GM21526 (cell line): Measurements from ENCODE around the gene PLA2R1.

Experiments used
- ATAC-seq: cut with Tn5 transposase; IDR thresholded peaks from one replicate; pipeline ENCODE4 v1.9.1; 2021; ENCODE audit warnings: moderate library complexity; ENCODE audit not compliant: unreplicated experiment, low FRiP score

PLA2R1 gene

DNA sequence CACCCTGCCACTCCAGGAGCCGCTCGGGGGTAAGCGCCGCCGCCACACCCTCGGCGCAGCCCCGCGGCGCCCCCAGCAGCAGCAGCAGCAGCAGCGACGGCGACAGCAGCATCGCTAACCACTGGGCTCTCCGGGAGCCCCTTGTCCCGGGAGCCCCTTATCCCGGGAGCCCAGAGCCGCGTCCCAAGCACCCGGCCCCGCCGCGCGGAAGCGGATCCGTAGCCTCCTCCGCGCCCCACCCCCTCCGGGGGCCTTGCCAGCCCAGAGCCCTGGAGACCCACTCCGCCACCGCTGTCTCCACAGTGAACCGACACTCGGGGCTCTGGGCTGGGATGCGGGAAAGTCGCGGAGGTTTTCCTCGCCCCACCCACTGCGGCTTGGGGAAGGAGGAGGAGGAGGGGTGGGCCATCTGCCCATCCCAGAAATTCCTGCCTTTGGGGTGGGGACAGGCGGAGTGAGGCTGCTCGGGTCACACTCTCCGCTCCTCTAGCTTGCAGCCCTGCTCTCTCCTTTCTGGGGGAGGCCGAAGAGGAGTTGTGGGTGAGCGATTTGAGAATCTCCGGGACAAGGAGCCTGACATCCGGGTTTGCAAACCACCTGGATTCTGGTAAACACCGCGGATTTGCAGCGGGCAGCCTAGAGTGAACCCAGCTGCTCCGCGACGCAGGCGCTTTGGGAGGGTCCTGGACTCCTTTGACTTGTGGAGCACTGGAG is at the start of gene PLA2R1:
PLA2R1 (minus strand) TSS at position 324 of the 714 bp plus-strand sequence; CDS start at position 112, 212 bp downstream.
- ATAC-seq = no peak

DNA sequence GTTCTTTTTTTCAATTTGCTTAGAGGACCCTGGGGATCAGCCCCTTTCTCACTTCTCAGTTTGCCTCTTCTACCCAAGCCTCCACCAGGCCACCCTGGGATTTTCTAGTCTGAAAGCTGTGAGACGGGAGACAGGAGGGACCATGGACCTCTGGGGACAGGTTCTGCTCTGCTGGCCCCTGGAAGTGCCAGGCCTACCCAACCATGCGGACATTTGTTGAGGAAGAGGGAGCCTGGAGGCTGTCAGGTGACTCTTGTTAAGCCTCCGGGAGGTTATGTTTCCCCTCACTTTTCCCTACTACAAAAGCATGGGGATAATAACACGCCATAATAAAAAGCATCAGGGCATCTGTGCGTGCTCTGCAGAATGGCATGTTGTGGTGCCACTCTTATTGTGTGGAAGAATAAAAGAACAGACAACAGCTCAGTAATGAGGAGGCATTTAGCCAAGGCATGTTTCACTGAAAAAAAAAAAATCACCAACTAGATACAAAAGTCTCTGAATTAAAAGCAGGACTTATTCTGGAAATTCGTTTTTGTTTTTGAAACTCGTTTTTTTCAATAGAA is 48.3 kb upstream of the PLA2R1 start:
- no peak for ATAC-seq

DNA sequence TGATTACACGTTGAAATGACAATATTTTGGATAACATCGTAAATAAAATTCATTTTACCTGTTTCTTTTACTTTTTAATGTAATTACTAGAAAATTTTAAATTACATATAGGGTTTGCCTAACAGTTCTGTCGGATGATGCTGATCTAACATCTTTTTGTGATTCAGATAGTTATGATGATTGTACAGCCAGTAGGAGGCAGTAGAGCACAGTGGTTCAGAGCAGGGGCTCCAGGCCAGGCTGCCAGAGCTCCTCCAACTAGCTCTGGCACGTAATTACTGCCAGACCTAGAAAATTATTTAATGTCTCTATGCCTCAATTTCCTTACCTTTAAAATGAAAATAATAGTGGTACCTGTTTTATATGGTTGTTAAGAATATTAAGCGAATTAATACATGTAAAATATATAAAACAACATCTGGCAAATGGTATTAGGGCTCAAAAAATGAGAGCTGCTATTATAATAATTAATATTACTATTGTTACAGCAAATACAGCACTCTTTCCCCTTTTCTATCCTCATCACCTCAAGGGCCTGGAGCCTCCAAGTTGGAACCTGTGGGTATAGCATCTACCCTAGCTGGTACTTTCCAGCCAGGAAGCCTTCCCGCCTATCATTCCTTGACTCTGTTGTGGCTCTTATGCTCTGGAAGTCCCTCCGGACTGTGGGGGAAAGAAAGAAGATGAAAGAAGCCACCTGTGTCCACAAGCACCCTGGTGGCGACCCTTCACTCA is 47.7 kb upstream of the PLA2R1 start:
- ATAC-seq = peak; percentile 81

DNA sequence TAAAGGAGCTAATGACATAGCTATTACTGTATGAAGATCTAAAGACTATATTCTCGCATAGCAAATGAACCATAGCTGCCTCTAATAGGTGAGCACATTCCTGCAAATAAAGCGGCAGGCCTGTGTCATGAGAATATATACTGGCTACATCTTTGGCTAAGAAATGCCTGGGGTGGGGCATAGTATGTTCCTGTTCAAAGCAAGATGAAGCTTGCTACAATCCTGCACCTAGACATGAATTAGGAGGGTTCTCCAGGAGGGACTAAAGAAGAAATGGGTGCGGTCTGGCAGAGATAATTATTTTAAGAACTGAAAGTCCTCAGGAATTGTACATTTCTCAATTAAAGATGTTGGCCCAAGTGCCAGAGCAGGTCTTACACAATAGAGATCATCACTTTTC is 46.8 kb upstream of the PLA2R1 start:
- no peak for ATAC-seq

DNA sequence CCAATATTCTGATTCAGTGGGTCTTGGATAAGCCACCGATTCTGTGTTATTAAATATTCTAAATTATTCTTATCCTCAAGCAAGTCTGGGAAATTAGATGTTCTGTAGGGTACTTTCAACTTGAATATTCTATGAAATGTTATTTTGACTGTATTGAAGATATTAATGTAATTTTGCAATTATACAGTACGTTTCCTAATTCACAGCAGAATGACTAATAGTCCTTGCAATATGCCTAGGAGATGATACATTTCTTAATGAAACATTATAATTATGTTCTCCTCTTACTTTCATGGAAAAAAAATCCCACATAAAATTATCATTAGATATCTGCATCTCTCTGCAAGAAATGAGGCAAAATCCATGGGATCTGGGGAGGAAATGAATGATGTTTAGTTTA is 46.2 kb upstream of the PLA2R1 start:
- no peak for ATAC-seq

DNA sequence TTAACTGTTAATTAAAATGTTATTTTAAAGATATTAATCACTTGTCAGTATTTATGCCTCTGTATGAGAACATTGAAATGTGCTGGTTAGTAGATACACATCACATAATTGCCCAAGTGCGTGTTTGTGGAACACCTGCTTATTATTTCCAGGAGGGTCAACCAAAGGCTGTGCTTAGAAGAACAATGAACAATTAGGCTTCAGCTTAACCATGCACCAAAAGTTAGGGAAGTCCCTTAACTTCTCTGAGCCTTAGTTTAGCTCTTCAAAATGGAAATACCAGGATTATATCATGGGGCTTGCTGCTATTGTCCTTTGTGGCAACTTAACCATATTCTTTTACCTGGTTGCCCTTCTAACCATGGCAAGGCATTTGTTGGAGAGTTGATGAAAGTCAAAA is 43.0 kb upstream of the PLA2R1 start:
- no peak for ATAC-seq

DNA sequence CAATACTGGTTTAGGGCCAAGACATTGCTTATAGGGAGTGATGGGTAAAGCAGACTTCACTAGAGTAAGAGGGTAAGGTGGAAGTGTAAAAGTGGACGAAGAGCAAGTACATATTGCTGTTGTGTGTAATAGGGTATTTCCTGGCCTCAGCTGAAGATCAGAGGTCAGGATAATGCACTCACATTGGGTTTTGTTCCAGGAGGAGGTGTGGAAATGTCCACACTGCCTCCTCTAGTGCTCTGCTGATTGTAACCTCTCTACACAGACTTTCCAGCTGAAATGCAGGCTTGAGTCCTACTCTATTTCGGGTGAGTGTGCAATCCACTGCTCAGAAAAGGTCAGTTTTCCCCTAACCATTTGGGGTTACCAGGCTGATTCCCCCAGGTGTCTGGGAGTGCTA is 41.7 kb upstream of the PLA2R1 start:
- no peak for ATAC-seq

DNA sequence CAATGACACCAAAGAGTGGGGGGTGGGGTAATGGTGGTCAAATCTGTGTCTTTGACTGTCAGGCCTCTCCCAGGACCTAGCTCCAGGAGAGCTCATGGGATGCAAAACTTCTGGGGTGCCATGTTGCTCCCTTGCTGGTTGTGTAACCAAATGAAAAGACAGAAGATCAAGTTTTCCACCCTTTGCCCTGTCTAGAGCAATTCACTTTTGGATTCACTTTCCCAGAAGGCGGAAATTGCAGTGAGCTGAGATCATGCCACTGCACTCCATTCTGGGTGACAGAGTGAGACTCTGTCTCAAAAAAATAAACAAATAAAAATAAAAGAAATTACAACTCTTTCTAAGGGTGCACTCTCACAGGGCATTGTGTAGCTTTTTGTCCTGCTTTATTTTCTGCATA is 34.9 kb upstream of the PLA2R1 start:
- no peak for ATAC-seq

DNA sequence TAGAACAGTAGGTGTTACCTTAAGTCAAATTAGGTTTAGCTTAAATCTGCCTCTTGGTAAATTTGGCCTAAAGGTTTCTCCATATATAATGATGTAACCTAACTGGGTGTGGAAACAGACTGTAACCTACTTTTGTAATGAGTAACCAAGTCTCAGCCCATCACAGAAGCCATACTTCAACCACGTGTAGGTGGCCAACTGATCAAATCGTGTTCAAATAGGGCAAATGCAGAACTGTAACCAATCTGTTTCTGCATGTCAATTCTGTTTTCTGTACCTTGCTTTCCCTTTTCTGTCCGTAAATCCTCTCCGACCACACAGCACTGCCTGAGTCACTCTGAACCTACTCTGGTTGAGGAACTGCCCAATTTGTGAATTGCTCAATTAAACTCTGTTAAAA is 34.0 kb upstream of the PLA2R1 start:
- ATAC-seq = no peak

DNA sequence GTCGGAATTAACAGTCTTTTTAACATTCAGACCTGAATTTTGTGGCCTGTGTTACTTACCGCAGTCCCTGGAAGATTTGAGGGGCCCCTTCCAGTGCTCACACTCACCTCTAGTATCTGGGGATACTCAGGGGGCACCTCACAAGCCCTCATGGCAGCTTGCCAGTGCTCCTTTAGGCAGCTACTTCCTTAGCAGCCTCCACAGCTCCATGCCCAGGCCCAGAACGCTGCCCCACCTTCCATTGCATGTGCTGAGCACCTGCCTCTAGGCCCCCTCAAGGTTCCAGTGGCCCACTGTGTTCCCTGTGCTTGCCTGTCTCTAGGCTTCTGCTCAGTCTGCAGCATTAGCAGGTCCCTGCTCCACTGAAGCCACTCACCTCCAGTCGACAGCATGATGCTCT is 30.0 kb upstream of the PLA2R1 start:
- no peak for ATAC-seq

DNA sequence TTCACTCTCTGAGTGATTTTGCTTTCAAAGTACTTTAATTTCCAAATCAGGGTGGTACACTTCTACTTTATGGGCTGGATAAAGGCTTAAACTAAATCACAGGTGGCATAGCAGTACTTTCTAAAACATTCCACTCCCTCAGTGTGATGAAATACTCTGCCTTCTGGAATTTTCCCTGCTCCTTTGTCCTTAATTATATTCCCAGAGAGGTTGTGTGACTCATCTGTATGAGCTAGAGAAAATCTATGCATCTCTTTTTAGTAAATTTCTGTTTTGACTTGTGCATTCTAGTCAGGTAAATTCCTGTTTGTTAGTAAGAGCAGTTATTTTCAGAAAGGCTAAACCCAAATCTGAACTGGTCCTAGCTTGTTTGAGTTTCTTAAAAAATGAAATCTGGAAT is 29.0 kb upstream of the PLA2R1 start:
- no peak for ATAC-seq

DNA sequence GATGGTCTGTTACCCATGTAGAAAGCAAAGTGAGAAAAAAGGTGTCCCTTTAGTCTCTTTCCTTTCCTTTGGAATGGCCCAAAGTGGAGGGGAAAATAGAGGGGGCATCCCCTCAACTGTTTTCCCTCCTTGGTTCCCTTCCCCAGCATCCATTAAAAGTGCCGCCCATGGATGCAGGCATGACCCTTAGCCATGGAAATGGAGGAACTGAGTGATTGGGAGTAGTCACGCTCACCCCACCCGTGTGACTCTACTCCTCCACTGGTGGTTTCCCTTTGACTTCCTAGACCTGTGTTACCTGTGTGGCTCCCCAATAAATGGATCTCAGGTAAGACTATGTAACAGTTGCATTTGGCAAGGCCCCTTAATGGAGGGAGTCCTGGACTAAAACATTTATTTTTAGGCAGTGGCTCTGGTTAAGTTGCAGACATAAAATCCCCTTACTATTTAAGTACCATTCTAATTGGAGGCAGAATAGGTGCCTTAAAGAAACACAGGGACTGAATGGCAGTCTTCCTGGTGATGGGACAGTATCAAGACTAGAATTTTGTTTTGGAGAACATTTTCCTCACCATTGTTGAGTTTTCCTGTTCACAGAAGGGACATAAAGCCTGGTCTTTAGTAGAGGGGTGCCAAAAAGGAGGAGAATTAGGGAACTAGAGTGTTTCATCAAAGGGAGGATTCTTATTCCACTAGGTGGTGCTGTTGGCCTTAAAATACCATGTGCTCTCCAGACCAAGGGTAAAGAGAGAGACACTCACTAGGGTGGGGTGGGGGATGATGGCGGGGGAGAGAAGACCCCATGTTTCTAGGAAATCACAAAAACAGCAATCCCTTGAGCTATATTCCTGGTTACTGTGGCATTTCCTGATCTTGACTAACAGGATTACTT is 25.7 kb upstream of the PLA2R1 start:
- ATAC-seq = no peak

DNA sequence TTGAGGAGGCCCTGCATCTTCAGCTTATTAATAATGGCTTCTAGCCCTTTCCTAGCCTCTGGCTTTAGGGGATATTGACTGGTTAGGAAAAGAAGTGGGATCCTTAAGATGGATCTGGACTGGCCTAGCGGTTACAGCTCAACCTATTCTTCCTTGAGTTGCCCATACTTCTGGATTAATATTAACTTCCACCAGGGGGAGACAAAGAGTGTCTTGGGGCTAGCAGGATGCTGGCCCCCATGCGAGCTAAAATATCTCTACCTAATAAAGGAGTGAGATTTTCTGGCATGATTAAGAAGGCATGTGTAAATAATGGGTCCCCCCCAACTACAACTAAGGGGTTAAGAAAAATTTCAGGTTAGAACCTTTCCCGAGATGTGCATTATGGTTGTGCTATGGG is 23.2 kb upstream of the PLA2R1 start:
- ATAC-seq = no peak

DNA sequence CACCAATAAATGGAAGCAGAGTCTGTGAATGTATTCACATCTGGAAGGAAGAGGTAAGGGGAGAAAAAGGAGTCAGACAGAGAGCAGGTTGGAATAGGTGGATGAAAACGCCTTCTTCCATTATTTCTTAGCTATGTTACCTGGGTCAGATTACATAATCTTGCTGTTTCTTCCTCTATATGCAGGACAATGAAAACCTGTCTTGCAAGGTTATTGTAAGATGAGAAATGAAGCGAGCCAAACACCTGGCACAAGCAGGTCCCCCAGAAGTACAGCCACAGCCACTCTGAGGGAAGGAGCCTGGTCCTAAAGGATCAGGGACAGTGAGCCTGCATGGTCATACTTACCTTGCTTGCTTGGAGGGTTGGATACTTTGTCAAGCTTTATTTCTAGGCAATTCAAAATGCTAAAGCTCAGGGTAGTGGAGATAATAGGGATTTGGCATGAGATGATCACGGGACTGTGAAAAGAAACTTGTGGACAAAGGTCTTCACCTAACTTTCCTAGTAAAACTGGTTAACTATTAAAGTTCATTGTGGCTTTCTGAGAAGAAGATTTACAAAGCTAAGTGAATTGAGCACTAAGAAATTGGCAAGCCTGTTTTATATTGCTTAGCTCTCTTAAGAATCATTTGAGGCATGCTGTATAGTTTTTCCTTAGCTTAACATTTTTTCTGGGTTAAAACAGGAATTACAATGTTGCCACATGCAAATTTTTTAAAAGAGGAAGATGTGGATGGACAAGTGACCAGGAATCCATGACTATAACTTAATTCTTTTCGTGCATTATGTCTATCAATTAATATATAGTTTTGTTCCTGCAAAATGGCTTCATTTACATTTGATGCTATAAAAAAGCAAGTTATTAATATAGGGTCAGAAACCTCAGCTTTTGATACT is 15.7 kb upstream of the PLA2R1 start:
- no peak for ATAC-seq

DNA sequence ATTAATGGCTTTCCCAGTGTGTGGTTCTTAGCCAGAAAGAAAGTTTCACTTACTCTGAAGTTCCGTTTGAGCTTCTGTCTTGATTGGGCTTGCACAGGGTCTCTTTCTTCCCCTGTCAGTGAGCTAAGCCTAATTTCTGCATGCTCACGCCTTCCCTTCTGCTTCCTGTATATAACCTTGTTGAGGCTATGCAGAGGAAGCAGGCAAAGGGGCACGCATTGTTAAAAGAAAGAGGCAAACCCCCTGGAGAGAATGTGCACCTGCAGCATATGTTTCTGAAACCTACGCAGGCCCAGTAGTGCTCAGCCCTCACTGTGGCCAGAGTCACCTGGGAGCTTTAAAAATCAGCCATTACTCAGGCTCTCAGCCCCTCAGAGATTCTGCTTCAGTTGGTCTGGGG is 14.5 kb upstream of the PLA2R1 start:
- no peak for ATAC-seq

DNA sequence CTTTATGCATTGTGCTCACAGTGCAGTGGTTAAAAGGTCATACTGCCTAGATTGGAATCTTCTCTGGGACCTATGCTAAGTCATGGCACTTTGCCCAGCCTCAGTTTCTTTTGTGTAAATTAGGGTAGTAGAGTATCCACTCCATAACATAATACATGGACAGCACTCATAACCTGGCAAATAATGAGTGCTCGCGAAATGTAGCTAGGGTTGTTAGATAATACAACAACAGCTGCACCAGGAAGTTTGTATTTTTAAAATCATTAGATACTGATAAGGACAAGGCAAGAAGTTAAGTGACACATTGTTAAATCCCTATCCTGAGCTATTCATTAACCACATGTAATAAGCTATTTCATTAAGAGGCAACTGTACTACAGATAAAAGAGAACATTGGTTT is 13.8 kb upstream of the PLA2R1 start:
- ATAC-seq = no peak

DNA sequence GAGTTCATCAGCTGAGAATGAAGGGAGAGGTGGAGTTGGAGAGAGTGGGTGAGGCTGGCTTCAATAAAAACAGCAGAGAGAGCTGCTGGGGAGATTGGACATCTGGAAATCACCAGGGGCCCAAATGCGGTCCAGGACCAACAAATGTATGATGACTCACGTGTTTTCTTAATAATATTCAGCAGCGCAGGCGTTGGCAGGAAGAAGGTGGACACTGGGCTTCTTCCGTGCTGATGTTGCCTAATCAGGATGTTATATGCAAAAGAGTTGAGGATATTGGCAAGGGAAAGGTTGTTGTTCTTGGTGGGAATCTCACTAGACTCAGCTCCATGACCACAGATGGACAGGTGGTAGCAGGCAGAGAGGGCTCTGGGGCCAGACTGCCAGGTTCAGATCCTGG is 12.8 kb upstream of the PLA2R1 start:
- ATAC-seq = no peak

DNA sequence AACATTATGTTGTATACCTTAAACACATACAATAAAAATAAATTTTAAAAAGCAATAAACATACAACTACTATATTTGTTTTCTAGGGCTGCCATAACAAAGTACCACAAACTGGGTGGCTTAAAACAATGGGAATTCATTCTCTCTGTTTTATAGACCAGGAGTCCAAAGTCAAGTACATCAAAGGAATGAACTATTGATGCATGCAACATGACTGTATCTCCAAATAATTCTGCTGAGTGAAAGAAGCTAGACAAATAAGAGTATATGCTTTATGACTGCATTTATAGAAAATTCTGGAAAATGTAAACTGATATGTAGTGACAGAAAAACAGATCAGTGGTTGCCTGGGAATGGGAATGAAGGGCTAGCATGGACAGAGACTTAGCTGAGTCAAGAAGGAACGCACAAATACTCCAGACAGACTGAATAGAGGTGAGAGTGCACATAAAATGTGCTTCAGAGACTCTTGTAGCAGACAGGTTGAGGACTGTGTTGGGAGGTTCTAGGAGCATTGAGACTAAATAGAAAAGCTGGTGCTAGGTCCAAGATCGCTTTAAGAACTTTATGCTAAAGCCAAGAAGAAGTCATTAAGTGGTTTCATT is 11.0 kb upstream of the PLA2R1 start:
- no peak for ATAC-seq

DNA sequence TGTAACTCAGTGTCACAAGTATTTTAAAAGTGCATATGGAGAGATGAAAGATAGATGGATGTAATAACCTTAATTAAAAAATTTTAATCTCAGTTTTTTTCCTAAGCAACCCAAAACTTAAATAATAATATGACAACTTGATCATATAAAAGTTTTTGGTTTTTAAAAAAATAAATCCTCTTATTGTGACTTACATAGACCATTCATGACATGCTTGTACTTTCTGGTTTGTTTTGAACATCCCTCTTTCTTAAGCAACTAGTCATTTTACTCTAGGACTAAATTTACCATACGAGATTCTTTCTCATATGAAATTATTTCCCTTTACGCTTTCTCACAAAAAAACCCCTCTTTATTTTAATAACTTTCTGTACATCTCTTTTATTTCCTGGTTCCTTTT is 6.5 kb upstream of the PLA2R1 start:
- ATAC-seq = no peak

DNA sequence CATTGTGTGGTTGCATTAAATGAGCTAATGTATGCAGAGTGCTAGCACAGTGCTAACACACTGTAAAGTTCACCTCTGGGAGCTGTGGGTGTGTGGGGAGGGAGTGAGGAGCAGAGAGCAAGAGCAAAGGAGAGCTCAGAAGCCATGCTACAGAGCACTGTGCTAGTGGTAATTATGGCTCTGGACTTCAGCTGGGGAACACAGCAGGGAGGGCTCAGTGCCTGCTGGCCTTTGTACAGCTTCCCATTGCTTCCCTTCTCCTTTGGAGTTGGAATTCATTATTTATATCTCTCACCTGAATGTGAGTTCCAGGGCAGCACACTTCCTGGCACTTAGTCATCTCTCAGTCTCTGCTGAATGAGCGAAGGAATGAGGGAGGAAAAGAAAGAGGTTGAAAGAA is 2.5 kb upstream of the PLA2R1 start:
- no peak for ATAC-seq
